Cardiac septum (tissue), 1 donor: ENCODE data around the gene RPH3AL. TPM values are rescaled to one million over a fixed set of nuclear protein-coding genes. Genes with fewer than 3 reads are reported as not detected.
A peak's percentile ranks its signal among the peaks of the same experiment; 100 is the strongest.
"Not testable (repeated sequence)": the region's sequence is repeated elsewhere in the genome, so short reads cannot be mapped to it uniquely, and the experiment has no call there.

ENCODE experiments used
- DNase-seq: peaks from one replicate; pipeline ENCODE4 v3.0.0-alpha.2; 2020; ENCODE audit warnings: low spot score
- intact Hi-C: fragments of 100-400 bp; cut with DNase I; formaldehyde crosslinking; loops from one replicate; pipeline ENCODE4 v1.14.0; 2022
- total RNA-seq: library from RNA; stranded (reverse); fragmentation: NEBNext Ultra II Directional; extraction: Animal tissue kit (Norgen Biotek cat#: 25700); gene quantifications from one replicate; pipeline ENCODE4 v1.2.1, GENCODE V29; 2021
- donor health status: DM: no; HTN: no; CAD: no.

The RPH3AL gene
- total RNA-seq, 1 donor from 2014 or later = 5.5 TPM

GRCh38 chr17:381941-382643 is 29.5 kb upstream of the RPH3AL start:
- no peak for DNase-seq
- intact Hi-C loops = loop anchor here (5.0 kb wide), 1 partner anchor 200 kb away; the partner anchor contains the start of gene DOC2B

- DNase-seq = no peak
- intact Hi-C loops = loop anchor here (5.0 kb wide), 1 partner anchor 199 kb away; the partner anchor contains the start of gene DOC2B
Measured at GRCh38 chr17:381516-381915, 28.9 kb upstream of the RPH3AL start.

GRCh38 chr17:379531-380465 is 27.2 kb upstream of the RPH3AL start:
- no peak for DNase-seq
- intact Hi-C loops = loop anchor here (5.0 kb wide), 1 partner anchor 197 kb away; the partner anchor contains the start of gene DOC2B

GRCh38 chr17:378068-378467 is 25.5 kb upstream of the RPH3AL start:
- no peak for DNase-seq
- intact Hi-C loops = no loop called here

GRCh38 chr17:376936-377863 is 24.6 kb upstream of the RPH3AL start:
- intact Hi-C loops = no loop called here
- no peak for DNase-seq

GRCh38 chr17:373613-374230 is 21.1 kb upstream of the RPH3AL start:
- intact Hi-C loops = no loop called here
- DNase-seq = peak; percentile 7

- intact Hi-C loops = no loop called here
- no peak for DNase-seq
Measured at GRCh38 chr17:372157-373152, 19.8 kb upstream of the RPH3AL start.

GRCh38 chr17:371583-371982 is 19.0 kb upstream of the RPH3AL start:
- intact Hi-C loops = no loop called here
- no peak for DNase-seq

GRCh38 chr17:367656-368055 is 15.0 kb upstream of the RPH3AL start:
- DNase-seq, intact Hi-C loops: not testable (repeated sequence)

- not testable (repeated sequence) for DNase-seq
Measured at GRCh38 chr17:366657-367615, 14.3 kb upstream of the RPH3AL start.

GRCh38 chr17:364766-365165 is 12.2 kb upstream of the RPH3AL start:
- intact Hi-C loops = no loop called here
- no peak for DNase-seq

More at GRCh38 chr17:366657-367615, 14.3 kb upstream of the RPH3AL start:
- intact Hi-C loops = not testable (repeated sequence)

- DNase-seq = no peak
- intact Hi-C loops = no loop called here
Measured at GRCh38 chr17:364308-364707, 11.7 kb upstream of the RPH3AL start.

GRCh38 chr17:362721-363120 is 10.1 kb upstream of the RPH3AL start:
- intact Hi-C loops = no loop called here
- DNase-seq = no peak

GRCh38 chr17:360092-360750 is 7.6 kb upstream of the RPH3AL start:
- intact Hi-C loops = no loop called here
- DNase-seq = no peak

- intact Hi-C loops = no loop called here
- no peak for DNase-seq
Measured at GRCh38 chr17:358491-359151, 6.0 kb upstream of the RPH3AL start.

GRCh38 chr17:357644-358043 is 5.0 kb upstream of the RPH3AL start:
- intact Hi-C loops = no loop called here
- DNase-seq = no peak
